NCI-H1417 (cell line): ENCODE measurements around the gene RELB.

Experiments
- DNase-seq, 3 experiments: peaks; one replicate each; lab custom pipeline; 2025; lab: John Stamatoyannopoulos, UW

The RELB gene

DNA sequence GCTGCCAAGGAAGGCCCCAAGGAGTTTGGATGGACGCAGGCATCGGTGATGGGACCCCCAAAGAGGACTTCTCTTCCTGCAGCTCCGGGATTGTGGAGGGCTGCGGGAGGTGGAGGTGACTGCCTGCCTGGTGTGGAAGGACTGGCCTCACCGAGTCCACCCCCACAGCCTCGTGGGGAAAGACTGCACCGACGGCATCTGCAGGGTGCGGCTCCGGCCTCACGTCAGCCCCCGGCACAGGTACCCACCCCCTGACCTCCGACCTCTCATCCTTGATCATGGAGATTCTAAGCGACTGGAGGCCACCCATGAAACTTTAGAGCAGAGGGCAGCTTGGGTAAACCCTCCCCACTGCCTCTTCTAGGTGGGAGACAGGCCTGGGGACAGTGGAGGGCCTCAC, 20.7 kb downstream of the RELB start:
- no peak for DNase-seq

DNA sequence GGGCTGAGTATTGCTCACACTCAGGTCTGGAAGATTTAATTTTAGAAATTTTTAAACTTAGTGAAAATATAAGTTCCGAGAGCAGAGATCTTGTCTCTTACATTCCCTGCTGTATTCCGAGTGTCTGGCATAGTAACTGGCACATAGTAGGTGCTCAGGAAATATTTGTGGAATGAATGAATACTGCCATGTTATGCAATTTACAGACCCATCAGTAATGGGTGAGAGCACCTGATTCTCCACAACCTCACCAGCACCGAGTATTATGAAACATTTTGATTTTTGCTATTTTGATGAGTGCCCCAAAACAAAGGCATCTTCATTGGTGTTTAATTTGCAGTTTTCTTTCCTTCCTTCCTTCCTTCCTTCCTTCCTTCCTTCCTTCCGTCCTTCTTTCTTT, 21.8 kb downstream of the RELB start:
- no peak for DNase-seq

DNA sequence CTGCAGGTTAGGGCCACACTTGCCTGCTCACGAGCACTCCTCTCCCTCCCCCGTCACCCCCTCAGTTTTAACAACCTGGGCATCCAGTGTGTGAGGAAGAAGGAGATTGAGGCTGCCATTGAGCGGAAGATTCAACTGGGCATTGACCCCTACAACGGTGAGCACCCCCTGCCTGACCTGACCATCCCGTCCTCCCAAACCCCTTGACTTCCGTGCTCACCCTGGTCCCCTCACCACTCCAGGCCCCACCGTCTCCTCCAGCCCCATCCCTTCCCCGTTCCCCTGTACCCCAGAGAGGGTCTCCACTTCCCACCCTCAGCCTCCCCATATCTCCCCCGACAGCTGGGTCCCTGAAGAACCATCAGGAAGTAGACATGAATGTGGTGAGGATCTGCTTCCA, 24.0 kb downstream of the RELB start:
- no peak for DNase-seq

DNA sequence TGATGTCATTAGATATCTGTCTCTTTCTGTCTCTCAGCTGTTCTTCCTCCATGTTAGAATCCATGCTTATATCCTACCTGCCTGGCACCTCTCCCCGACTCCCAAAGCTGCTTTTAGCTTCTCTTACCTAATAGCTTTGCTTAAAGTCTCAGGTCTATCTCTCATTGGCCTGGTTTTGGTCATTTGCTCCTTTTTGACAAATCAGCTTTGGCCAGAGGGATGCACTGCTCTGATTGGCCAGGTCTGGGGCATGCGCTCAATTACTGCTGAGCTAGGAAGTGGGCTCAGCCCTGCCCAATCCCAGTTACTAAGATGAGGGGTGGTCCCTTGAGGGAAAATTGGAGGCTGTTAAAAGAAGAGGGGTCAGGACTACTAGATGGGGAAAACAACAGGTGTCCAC, 26.1 kb downstream of the RELB start:
- no peak for DNase-seq

DNA sequence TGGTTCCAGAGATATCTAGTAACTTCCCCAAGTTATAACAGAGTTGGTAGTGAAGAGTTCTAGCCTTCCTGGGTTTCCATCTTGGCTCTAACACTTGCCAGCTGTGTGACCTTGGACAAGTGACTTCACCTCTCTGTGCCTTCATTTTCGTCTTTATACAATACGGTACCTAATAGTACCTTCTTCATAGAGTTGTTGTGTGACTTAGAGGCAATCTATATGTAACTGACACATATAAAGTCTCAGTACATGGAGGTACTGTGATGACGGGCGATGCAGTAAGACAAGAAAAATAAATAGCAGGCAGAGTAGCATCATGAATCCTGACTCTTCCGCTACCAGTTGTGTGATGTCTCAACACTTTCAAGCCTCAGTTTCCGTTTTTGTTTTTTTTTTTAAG, 29.6 kb downstream of the RELB start:
- no peak for DNase-seq

DNA sequence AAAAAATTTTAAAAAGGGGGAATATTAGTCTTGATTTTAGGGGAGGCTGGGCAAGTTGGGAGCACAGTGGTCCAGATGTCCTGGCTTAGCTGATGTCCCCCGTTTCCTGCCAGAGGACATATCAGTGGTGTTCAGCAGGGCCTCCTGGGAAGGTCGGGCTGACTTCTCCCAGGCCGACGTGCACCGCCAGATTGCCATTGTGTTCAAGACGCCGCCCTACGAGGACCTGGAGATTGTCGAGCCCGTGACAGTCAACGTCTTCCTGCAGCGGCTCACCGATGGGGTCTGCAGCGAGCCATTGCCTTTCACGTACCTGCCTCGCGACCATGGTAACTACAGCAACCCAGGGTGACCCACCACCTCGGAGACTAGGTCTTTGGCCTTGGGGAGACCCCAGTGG, 31.2 kb downstream of the RELB start:
- DNase-seq, result no peak

DNA sequence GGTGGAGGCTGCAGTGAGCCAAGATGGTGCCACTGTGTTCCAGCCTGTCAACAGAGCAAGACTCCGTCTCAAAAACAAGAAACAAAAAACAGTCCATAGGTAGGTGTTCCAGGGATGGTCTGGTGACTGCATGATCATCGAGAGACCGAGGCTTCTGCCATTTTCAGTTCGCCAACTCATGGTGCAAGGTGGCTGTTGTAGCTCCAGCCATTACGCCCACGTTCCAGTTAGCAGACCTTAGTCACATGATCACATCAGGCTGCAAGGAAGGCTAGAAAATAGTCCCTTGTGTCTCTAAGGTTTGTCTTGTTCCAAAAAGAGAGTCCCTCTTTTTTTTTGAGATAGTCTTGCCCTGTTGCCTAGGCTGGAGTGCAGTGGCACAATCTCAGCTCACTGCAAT, 34.5 kb downstream of the RELB start:
- DNase-seq, result no peak

DNA sequence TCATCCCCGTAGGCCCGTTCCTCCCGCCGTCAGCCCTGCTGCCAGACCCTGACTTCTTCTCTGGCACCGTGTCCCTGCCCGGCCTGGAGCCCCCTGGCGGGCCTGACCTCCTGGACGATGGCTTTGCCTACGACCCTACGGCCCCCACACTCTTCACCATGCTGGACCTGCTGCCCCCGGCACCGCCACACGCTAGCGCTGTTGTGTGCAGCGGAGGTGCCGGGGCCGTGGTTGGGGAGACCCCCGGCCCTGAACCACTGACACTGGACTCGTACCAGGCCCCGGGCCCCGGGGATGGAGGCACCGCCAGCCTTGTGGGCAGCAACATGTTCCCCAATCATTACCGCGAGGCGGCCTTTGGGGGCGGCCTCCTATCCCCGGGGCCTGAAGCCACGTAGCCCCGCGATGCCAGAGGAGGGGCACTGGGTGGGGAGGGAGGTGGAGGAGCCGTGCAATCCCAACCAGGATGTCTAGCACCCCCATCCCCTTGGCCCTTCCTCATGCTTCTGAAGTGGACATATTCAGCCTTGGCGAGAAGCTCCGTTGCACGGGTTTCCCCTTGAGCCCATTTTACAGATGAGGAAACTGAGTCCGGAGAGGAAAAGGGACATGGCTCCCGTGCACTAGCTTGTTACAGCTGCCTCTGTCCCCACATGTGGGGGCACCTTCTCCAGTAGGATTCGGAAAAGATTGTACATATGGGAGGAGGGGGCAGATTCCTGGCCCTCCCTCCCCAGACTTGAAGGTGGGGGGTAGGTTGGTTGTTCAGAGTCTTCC, 36.3 kb downstream of the RELB start:
- no peak for DNase-seq

DNA sequence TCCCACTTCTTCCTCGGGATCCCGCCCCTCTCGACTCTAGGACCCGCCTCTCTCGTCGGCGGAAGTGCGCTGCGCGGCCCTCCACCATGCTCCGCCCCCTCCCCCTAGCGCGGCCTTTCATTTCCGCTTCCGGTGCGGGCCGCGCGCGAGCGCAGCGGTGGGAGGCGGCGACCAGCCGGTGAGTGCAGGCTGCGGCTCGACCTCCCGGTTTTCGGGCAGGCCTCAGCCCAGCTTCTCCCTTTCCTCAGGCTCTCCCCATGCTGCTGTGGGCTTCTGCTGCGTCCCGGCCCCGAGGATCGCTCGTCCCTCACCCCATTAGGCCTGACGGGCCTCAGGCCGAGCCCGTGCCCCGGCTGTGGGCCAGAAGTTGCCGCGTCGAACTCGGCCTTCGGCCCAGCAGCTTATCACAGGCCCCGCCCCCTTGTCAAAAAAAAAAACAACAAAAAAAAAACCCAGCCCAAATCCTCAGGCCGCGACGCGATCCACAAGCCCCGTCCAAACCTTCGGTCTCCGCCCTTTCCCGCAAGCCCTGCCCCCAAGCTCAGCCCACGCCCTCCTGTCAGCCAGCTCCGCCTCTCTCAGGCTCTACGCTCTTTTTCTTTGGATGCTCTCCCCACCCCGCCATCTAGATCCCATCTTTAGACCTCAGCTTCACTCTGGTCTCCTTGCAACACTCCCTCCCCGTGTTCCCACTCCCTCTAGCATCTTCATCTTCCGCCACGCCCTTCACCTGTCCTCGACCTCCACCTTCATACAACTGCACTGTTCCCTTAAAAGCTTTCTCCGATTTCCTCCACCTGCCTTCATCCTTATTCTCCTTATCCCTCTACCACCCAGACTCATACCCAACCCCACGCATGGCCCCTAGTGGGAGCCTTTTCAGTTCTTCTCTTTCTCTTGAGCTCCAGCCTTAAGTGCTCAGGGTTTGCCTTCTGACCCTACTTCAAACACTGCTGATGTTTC, 37.9 kb downstream of the RELB start, which contains the start of gene CLASRP:
Gene CLASRP (plus strand): TSS at position 115 of the 963 bp plus-strand sequence. CDS start 1,168 bp downstream, outside the sequence.
- DNase-seq, result peak; percentile 85 to 94 (median 86)

DNA sequence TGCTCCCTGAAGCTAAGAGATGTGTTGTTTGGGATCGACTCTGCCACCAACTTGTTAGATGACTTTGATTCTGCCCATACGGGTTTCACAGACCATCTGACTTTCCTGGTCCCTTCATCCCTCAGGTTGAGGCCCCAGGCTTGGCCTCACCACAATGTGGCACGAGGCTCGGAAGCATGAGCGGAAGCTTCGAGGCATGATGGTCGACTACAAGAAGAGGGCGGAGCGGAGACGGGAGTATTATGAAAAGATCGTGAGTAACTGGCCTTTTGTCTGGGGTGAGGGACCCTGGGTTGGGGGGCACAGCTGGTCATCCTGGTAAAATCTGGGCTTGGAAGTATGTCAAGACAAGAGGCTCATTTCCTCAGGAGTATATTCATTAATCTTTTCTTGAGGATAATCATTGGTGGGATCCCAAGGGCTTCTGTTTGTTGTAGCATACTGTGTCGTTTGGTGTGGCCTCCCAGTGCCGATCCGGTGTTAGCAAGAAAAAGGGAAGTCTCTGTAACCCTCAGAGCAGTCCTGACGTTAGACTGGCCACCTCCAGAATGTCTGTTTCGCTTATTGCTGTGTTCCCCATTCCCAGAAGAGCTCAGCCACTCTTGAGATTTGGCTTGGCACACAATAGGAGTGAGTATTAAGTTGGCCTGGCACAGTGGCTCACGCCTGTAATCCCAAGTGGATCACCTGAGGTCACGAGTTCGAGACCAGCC, 39.0 kb downstream of the RELB start:
- no peak for DNase-seq

DNA sequence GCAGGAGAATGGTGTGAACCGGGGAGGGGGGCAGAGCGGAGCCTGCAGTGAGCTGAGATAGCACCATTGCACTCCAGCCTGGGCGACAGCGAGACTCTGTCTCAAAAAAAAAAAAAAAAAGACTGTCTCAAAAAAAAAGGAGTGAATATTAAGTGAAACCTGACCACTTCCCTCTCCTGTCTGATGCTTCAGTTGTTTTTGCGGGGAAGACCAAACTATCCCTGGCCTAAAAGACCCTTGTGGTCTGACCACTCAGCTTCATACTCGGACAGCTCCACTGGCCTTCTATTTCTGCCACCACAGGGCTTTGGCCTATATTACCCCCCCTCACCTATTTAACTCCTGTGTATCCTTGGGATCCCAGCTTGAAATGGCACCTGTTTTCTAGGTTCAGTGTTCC, 39.9 kb downstream of the RELB start:
- no peak for DNase-seq

DNA sequence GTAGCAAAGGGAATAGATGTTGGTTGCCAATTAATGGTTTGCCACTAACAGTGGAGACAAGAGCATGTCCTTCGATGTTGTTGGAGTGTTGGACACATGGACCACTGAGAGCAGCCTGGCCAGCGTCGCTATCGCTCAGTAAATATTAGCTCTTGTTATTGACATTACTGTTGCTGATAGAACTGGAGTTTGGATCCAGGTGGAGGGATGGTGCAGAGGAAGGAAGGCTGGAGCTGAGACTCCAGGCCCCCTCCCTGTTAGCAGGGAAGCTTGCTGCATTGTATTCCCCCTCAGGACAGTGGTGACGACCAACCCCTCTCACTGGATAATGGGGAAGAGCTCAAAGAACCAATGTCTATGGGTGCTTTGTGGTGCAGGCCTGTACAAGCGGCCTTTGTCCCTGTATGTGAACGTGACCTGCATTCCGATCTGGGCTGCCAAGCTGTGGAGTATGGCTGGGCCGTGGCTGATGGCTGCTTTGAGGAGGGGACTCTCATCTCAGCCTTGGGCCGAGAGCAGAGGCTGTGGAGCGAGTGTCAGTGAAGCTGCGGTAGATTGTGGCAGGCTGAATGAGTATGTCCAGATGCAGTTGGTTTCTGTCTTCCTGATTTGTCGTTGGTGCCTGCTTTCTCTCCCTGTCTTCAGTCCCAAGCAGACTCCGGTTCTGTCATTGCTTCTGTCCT, 44.5 kb downstream of the RELB start:
- peak in 1 of 3 experiments; percentile 1 for DNase-seq

DNA sequence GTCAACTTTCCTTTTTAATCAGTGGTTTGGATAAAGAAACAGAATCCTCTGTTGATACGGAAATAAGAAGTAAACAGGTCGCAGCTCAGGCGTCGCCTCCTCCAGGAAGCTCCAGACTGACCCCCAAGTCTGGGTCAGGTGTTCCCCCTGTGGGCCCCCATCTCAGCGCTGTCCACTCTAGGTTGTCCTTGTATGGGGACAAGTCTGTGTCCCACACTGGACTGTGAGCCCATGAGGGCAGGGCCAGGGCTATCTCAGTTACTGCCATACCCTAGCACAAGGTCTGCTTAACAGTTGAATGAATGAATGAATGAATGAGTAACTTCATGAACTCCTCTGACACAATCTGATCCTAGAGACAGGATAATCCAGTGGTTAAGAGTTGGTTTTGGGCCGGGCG, 45.1 kb downstream of the RELB start:
- DNase-seq, result no peak

DNA sequence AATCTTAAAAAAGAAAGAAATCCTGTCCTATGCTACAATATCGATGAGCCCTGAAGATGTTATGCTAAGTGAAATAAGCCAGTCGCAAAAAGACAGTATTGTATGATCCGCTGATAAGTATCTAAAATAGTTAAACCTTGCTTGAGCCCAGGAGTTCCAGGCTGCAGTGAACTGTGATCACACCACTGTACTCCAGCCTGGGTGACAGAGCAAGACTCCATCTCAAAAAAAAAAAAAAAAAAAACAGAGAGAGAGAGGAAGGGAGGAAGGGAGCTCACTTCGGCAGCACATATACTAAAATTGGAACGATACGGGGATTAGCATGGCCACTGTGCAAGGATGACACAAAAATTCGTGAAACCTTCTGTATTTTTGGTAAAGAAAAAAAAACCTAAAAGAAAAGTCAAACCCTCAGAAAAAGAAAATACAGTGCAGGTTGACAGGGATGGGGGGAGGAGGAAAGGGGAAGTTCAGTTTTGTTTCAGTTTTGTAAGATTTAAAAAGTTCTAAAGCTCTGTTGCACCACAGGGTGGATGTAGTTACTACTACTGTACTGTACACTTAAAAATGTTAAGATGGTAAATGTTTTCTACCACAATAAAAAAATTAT, 46.0 kb downstream of the RELB start:
- DNase-seq, result no peak

DNA sequence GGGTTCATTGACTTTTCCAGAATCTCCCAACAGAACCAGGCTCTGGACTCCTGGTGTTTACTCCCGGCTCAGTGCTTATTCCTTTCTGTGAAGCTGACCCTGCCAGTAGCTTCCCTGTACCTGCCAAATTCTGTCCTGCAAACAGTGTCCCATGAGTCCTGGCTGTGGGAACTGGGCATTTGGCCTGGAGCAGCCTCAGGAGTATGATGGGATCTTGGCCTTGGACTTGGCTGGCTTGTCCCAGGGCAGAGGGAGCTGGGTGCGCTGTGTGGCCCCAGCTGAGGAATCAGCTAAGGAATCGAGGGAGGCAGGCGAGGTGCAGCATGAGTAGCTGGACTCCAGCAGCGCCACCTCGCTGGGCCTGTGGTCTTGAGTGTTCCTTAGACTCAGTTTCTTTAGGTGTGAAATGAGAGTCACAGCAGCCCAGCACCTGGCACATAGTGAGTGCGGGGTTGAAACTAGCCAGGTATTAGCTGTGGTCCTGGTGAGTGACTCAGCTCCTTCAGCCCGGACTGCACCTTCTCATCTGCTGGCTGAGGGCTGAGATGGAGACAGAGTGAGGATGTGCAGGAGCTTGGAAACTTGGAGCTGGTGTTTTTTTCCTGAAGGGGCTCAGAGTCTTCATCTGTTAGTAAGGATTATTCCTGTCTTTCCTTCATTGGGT, 47.9 kb downstream of the RELB start:
- DNase-seq, result no peak

DNA sequence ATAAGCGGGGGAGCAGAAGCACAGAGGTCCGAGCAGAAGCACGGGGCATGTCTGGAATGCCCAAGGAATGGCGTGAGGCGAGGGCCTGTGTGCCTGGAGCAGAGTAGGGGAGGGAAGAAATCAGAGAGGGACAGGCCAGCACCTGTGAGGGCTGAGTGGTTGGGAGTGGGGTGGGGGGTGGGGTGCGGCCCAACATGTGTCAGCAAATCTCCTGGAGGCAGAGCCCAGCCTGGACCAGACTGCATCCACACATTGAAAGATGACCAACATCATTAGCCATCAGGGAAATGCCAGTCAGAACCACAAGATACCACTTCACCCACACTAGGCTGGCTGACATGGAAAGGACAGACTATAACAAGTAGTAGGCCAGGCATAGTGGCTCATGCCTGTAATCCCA, 48.8 kb downstream of the RELB start:
- DNase-seq, result no peak

DNA sequence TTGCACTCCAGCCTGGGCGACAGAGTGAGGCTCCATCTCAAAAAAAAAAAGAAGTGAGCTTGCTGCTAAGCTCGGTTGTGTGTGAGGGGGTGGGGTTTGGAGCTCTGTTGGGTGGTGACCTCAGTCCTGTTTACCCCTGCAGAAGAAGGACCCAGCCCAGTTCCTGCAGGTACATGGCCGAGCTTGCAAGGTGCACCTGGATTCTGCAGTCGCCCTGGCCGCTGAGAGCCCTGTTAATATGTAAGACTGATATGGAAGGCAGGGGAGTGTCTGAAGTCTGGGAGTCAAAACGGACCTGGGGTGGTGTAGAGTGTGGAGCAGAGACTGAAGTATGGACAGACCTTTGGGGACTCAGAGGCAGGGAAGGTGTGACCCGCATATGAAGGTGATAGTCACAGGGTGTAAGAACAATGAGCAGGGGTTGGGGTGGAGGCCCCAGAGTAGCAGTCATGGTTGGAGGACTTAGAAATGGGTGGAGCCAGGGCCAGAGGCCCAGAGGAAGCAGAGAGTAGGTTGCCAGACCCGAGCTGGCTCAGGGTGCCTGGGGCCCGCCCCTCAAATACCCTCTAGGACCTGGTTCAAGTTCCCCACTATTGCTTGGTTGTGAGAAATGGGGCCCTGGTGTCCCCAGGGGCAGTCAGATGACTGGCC, 50.8 kb downstream of the RELB start:
- DNase-seq, result no peak

DNA sequence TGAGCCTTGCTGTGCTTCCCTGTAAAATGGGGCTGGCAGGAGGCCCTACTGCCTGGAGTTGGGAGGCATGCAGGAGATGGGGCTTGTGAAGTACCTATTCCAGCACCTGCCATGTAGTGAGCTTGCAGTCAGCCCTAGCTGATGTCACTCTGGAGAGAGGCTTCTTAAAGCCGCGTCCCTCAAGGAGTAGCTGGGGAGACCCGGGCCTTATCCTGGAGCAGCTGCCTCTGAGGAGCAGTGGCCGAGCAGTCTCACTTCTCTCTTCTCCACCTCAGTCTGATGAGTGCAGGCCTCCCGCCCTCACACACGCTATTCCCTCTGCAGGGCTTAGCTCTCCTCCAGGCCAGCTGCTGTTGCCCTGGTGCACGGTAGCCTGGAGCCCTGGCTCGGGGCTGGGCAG, 55.6 kb downstream of the RELB start:
- DNase-seq, result no peak

DNA sequence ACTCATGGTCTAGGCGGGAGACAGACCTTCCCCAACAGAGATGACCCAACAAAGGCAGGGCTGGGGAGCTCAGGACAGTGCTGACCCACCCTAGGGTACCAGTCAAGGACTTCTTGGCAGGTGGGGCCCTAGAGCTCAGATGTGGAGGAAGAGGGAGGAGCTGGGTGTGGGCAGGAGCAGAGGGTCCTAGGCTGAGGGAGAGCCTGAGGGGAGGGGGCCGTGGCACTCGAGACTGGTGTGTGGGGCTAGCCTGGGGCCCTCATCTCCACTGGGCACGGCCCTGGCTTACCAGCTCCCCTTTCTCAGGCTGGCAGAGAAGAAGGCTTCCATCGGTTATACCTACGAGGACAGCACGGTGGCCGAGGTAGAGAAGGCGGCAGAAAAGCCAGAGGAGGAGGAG, 56.2 kb downstream of the RELB start:
- no peak for DNase-seq

DNA sequence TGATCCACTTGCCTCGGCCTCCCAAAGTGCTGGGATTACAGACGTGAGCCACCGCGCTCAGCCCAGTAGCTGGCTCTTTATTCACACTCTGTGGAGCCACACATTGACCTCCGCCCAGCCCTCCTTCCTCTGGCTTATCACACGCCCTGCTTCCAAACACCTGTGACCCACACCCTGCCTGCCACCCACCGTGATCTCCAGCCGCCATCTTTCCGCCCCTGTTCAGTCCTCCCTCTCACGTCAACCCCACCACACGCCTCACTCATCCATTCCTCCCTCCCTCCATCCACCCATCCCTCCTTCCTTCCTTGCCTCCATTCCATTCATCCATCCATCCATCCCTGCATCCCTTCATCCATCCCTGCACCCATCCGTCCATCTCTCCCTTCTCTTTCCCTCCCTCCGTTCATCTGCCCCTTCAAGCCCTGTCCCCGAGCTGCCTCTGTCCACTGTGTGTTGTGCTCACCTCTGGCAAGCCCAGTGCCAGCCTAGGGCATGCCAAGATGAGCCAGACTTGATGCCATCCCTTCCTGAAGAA, 57.4 kb downstream of the RELB start:
- DNase-seq, result no peak
